Gastrocnemius medialis (tissue), 4 donors: ENCODE results near the gene UMODL1. TPM values are rescaled to one million over a fixed set of nuclear protein-coding genes. Genes with fewer than 3 reads are reported as not detected.
A peak's percentile ranks its signal among the peaks of the same experiment; 100 is the strongest.

Source experiments
- ATAC-seq, 2 donors: fragments of 150-250 bp; one replicate each; pipeline ENCODE4 v1.9.1; 2016
- DNase-seq, 2 donors: peaks; one replicate each; pipeline ENCODE4 v3.0.0-alpha.2; 2019
- H3K27ac ChIP-seq, 4 donors: fragments of 200-600 bp; sonication (generic); 1 replicate in 1 of 4; 2 replicates in 3 of 4; pipeline ENCODE4 v1.5.1; 2016 to 2018; ENCODE audit warnings: mild to moderate bottlenecking in 2 of 4, moderate library complexity in 1 of 4
- H3K27me3 ChIP-seq, 3 donors: fragments of 200-600 bp; sonication (generic) in 2 of 3; 1 replicate in 1 of 3; 2 replicates in 2 of 3; pipeline versions ENCODE4 v1.5.1 to v1.6.0; 2016 to 2019; ENCODE audit warnings: mild to moderate bottlenecking in 1 of 3, moderate library complexity in 1 of 3
- H3K36me3 ChIP-seq, 2 donors: fragments of 200-600 bp; sonication (generic) in 1 of 2; one replicate each; pipeline ENCODE4 v1.5.1; 2017 to 2018
- H3K4me1 ChIP-seq, 2 donors: fragments of 200-600 bp; sonication (generic) in 1 of 2; one replicate each; pipeline ENCODE4 v1.5.1; 2016 to 2017; ENCODE audit warnings: mild to moderate bottlenecking in 2 of 2
- H3K4me3 ChIP-seq, 4 donors: fragments of 200-600 bp; sonication (generic) in 3 of 4; 1 replicate in 1 of 4; 2 replicates in 3 of 4; pipeline ENCODE4 v1.5.1; 2016 to 2019; ENCODE audit warnings: mild to moderate bottlenecking in 2 of 4
- H3K9me3 ChIP-seq, 3 donors: fragments of 200-600 bp; sonication (generic) in 2 of 3; 1 replicate in 1 of 3; 2 replicates in 2 of 3; pipeline ENCODE4 v1.5.1; 2016 to 2019
- CTCF ChIP-seq, 5 experiments: fragments of 450-650 bp in 3 of 5; fragments of 200-600 bp in 2 of 5; sonication (generic) in 2 of 5; IDR thresholded peaks in 4 of 5; conservative IDR thresholded peaks in 1 of 5; 1 replicate in 4 of 5; 2 replicates in 1 of 5; pipeline ENCODE4 v1.5.1; 2016 to 2019; ENCODE audit warnings: antibody characterized with exemption in 5 of 5, mild to moderate bottlenecking in 3 of 5, moderate library complexity in 3 of 5
- POLR2A ChIP-seq, 2 donors: fragments of 450-650 bp; IDR thresholded peaks; one replicate each; pipeline ENCODE4 v1.6.1; 2017; ENCODE audit warnings: antibody characterized with exemption in 2 of 2, mild to moderate bottlenecking in 2 of 2, moderate library complexity in 2 of 2
- in situ Hi-C, 4 donors: fragments of 200-750 bp; cut with MboI; loops; one replicate each; pipeline versions ENCODE4 v1.15.0 to v1.8.0; 2017; ENCODE audit warnings: low sequenced_read_pairs in 4 of 4
- intact Hi-C: fragments of 100-400 bp; cut with DNase I; formaldehyde crosslinking; loops from one replicate; pipeline ENCODE4 v1.15.1; 2023; ENCODE audit warnings: low total_unique reads
- total RNA-seq, 4 donors: library from RNA; depleted of rRNA; stranded (reverse); fragments of >200 nt; gene quantifications; one replicate each; pipeline versions ENCODE4 v1.1.0 to v1.2.3, GENCODE V29; 2016

The UMODL1 gene
- total RNA-seq, 4 donors from 2014 or later, result 0.13 TPM; not detected in 3

DNA sequence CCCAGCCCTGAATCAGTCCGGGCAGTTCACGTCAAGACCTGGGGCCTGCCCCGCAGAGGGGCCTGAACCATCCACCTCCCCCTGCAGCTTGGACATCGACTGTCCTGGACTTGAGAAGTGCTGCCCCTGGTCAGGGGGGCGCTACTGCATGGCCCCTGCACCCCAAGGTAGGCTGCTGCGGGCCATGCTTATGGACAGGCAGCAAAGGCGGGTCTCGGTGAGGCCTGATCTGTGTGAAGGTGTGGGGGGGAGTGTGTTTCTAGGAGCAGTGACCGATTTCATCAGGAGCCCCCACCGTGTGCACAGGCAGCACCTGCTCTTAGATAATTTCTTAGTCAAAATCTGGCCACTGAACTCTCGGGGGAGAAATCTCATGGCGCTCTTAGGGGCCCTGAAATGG, 13.0 kb downstream of the UMODL1 start:
- in situ Hi-C loops, result no loop called here
- TF ChIP-seq CTCF (IDR thresholded peaks at IDR 0.05 in 4 of 5, conservative IDR thresholded peaks at IDR 0.05 in 1 of 5) (no peak), POLR2A (IDR thresholded peaks at IDR 0.05) (no peak)
- H3K27ac ChIP-seq, result no peak overlapping the region
- no peak for DNase-seq
- no peaks in the 10 kb centered on the region for H3K36me3 ChIP-seq
- H3K4me3 ChIP-seq, result no peak overlapping the region
- no peak for ATAC-seq
- intact Hi-C loops, result no loop called here
- peaks cover 4 to 9% of the 10 kb centered on the region in 2 donors for H3K4me1 ChIP-seq
- H3K9me3 ChIP-seq, result no peaks in the 10 kb centered on the region
- H3K27me3 ChIP-seq, result no peaks in the 10 kb centered on the region

GRCh38 chr21:42085246-42086077, 14.3 kb downstream of the UMODL1 start:
- no peaks in the 10 kb centered on the region for H3K27me3 ChIP-seq
- H3K27ac ChIP-seq, result peak overlapping the region in 1 of 4 donors; percentile 57
- no peak overlapping the region for H3K4me3 ChIP-seq
- in situ Hi-C loops, result no loop called here
- no peaks in the 10 kb centered on the region for H3K9me3 ChIP-seq
- intact Hi-C loops, result no loop called here
- no peaks in the 10 kb centered on the region for H3K36me3 ChIP-seq
- no peak for TF ChIP-seq CTCF (IDR thresholded peaks at IDR 0.05 in 4 of 5, conservative IDR thresholded peaks at IDR 0.05 in 1 of 5)
- TF ChIP-seq POLR2A (IDR thresholded peaks at IDR 0.05), result no peak
- DNase-seq (no peak), ATAC-seq (no peak)
- H3K4me1 ChIP-seq, result peaks cover under 1 to 5% of the 10 kb centered on the region in 2 donors

- in situ Hi-C loops, result no loop called here
- Histone ChIP-seq H3K27me3 (no peaks in the 10 kb centered on the region), H3K4me3 (no peak overlapping the region), H3K4me1 (no peaks in the 10 kb centered on the region), H3K36me3 (no peaks in the 10 kb centered on the region), H3K9me3 (no peaks in the 10 kb centered on the region), H3K27ac (peak overlapping the region in 1 of 4 donors; percentile 57)
- TF ChIP-seq POLR2A (IDR thresholded peaks at IDR 0.05), result no peak
- TF ChIP-seq CTCF (IDR thresholded peaks at IDR 0.05 in 4 of 5, conservative IDR thresholded peaks at IDR 0.05 in 1 of 5), result no peak
- intact Hi-C loops, result no loop called here
- no peak for DNase-seq
- no peak for ATAC-seq
Measured at GRCh38 chr21:42086969-42087368, 15.9 kb downstream of the UMODL1 start.

DNA sequence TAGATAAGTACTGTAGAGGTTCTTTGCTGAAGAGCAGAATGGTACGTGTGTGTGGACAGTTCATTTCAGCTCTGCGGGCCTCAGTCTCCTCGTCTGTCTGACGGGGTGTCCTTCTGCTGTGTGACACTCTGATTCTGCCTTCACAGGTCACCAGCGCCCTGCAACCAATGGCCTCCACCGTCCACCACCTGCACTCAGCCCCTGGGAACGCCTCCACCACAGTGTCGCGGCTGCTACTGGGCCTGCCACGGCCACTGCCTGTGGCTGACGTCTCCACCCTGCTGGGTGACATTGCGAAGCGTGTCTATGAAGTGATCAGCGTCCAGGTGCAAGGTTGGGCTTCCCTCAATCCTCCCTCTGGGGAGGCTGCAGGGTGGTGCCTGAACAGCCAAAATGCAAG, 17.0 kb downstream of the UMODL1 start:
- no peaks in the 10 kb centered on the region for H3K9me3 ChIP-seq
- in situ Hi-C loops, result no loop called here
- no peak for DNase-seq
- no peak for ATAC-seq
- H3K27me3 ChIP-seq, result peaks cover 0 to 5% (median 3%) of the 10 kb centered on the region in 3 donors
- no peaks in the 10 kb centered on the region for H3K36me3 ChIP-seq
- intact Hi-C loops, result no loop called here
- H3K4me1 ChIP-seq, result no peaks in the 10 kb centered on the region
- H3K27ac ChIP-seq, result no peak overlapping the region
- no peak for TF ChIP-seq POLR2A (IDR thresholded peaks at IDR 0.05)
- no peak for TF ChIP-seq CTCF (IDR thresholded peaks at IDR 0.05 in 4 of 5, conservative IDR thresholded peaks at IDR 0.05 in 1 of 5)
- H3K4me3 ChIP-seq, result no peak overlapping the region
